ENCODE data around the gene MT1A.

GRCh38 chr16:56610017-56610608 lies 28.4 kb upstream of the MT1A start:
- TF ChIP-seq CTCF (IDR thresholded peaks at IDR 0.05) (no peak), POLR2AphosphoS5 (IDR thresholded peaks at IDR 0.05; ENCODE audit: low read depth, low read length) (peak; percentile 53; the same call in 1 of the 2 replicates)
